IMR-90 (cell line): ENCODE data around the gene LRSAM1. TPM values are rescaled to one million over a fixed set of nuclear protein-coding genes. Genes with fewer than 3 reads are reported as not detected.

ENCODE experiments used
- ATAC-seq: fragments of 200-7000 bp; cut with Tn5 transposase; 2 replicates; pipeline ENCODE4 v1.9.1; 2020; ENCODE audit warnings: low read depth, mild to moderate bottlenecking, moderate library complexity
- BruUV-seq: library from RNA; stranded (reverse); fragments of 400-500 nt; replicated peaks from 2 replicates; lab custom pipeline; 2021; lab: Mats Ljungman, UMichigan
- CTCF ChIA-PET: fragments of 300-600 bp; formaldehyde crosslinking; extraction: SDS; loops from one replicate; lab custom pipeline; 2021; ENCODE audit warnings: antibody characterized with exemption; lab: Yijun Ruan, JAX
- POLR2A ChIA-PET: fragments of 300-600 bp; sonication (Branson Sonifier 250); formaldehyde crosslinking; loops from one replicate; lab custom pipeline; 2022; ENCODE audit warnings: antibody characterized with exemption; ENCODE audit not compliant: unreplicated experiment; lab: Charles Lee
- DNase-seq: peaks from one replicate; pipeline ENCODE4 v3.0.0; 2013
- H2AFZ ChIP-seq: replicated peaks from 2 replicates; pipeline ENCODE3; 2013; ENCODE audit warnings: low read length, mild to moderate bottlenecking; ENCODE audit not compliant: poor library complexity
- H2AK5ac ChIP-seq: 2 replicates; pipeline ENCODE4 v1.6.1; 2013; ENCODE audit warnings: low read depth, low read length, inconsistent platforms
- H2AK9ac ChIP-seq: replicated peaks from 2 replicates; pipeline ENCODE3; 2013; ENCODE audit warnings: mild to moderate bottlenecking, low read depth, low read length, moderate library complexity; ENCODE audit not compliant: poor library complexity
- H2BK120ac ChIP-seq: 2 replicates; pipeline ENCODE4 v1.6.1; 2013; ENCODE audit warnings: low read depth, low read length, inconsistent platforms
- H2BK15ac ChIP-seq: 3 replicates; pipeline ENCODE4 v1.6.1; 2013; ENCODE audit warnings: low read depth, low read length, inconsistent platforms
- H2BK20ac ChIP-seq: 2 replicates; pipeline ENCODE4 v1.6.1; 2013; ENCODE audit warnings: low read depth, mild to moderate bottlenecking, inconsistent platforms, low read length, moderate library complexity
- H2BK5ac ChIP-seq: 2 replicates; pipeline ENCODE4 v1.6.1; 2013; ENCODE audit warnings: mild to moderate bottlenecking, low read depth, low read length, inconsistent platforms; ENCODE audit not compliant: poor library complexity, severe bottlenecking
- H3K14ac ChIP-seq: replicated peaks from 2 replicates; pipeline ENCODE4 v1.6.1; 2013; ENCODE audit warnings: low read depth, low read length, inconsistent platforms
- H3K18ac ChIP-seq: 2 replicates; pipeline ENCODE4 v1.6.1; 2013; ENCODE audit warnings: low read depth, low read length, control low read depth
- H3K23ac ChIP-seq: 2 replicates; pipeline ENCODE4 v1.6.1; 2013; ENCODE audit warnings: low read depth, low read length, inconsistent platforms
- H3K27ac ChIP-seq: 2 replicates; pipeline ENCODE4 v1.5.1; 2013; ENCODE audit warnings: mild to moderate bottlenecking, control low read depth, low read length; ENCODE audit not compliant: insufficient read depth
- H3K27me3 ChIP-seq: 2 replicates; pipeline ENCODE4 v1.6.1; 2013; ENCODE audit warnings: low read length; ENCODE audit not compliant: control insufficient read depth, insufficient read depth
- H3K36me3 ChIP-seq: 2 replicates; pipeline ENCODE4 v1.6.1; 2013; ENCODE audit warnings: low read length, mixed read lengths; ENCODE audit not compliant: control insufficient read depth, insufficient read depth
- H3K4ac ChIP-seq: 2 replicates; pipeline ENCODE4 v1.6.1; 2013; ENCODE audit warnings: low read depth, low read length, inconsistent platforms
- H3K4me1 ChIP-seq: 2 replicates; pipeline ENCODE4 v1.6.1; 2013; ENCODE audit warnings: low read length, mixed read lengths; ENCODE audit not compliant: control insufficient read depth, insufficient read depth
- H3K4me2 ChIP-seq: 2 replicates; pipeline ENCODE4 v1.6.1; 2013; ENCODE audit warnings: low read depth, mild to moderate bottlenecking, control low read depth, low read length, moderate library complexity
- H3K4me3 ChIP-seq: 2 replicates; pipeline ENCODE4 v1.5.1; 2013; ENCODE audit warnings: low read depth, mild to moderate bottlenecking, control low read depth, low read length, moderate library complexity; ENCODE audit not compliant: insufficient read depth
- H3K56ac ChIP-seq: 2 replicates; pipeline ENCODE4 v1.6.1; 2013; ENCODE audit warnings: low read length, inconsistent platforms; ENCODE audit not compliant: insufficient read depth; ENCODE audit errors: extremely low read depth
- H3K79me1 ChIP-seq, 2 experiments: 2 replicates each; pipeline ENCODE4 v1.6.1; 2013; ENCODE audit warnings: low read length in 2 of 2, inconsistent platforms in 1 of 2, low read depth in 1 of 2
- H3K9ac ChIP-seq: 2 replicates; pipeline ENCODE4 v1.6.1; 2013; ENCODE audit warnings: low read depth, low read length, control low read depth
- H3K9me1 ChIP-seq: 2 replicates; pipeline ENCODE4 v1.6.1; 2013; ENCODE audit warnings: low read length, inconsistent platforms; ENCODE audit not compliant: insufficient read depth
- H3K9me3 ChIP-seq: 2 replicates; pipeline ENCODE4 v1.6.1; 2013; ENCODE audit warnings: low read length; ENCODE audit not compliant: control insufficient read depth, insufficient read depth
- H4K20me1 ChIP-seq: 2 replicates; pipeline ENCODE4 v1.6.1; 2013; ENCODE audit warnings: low read length, inconsistent platforms; ENCODE audit not compliant: insufficient read depth
- H4K5ac ChIP-seq: 2 replicates; pipeline ENCODE4 v1.6.1; 2013; ENCODE audit warnings: mild to moderate bottlenecking, low read depth, low read length, control low read depth
- H4K8ac ChIP-seq, 2 experiments: 2 replicates each; pipeline ENCODE4 v1.6.1; 2013; ENCODE audit warnings: low read depth in 2 of 2, low read length in 2 of 2, control low read depth in 1 of 2, inconsistent platforms in 1 of 2
- H4K91ac ChIP-seq: 2 replicates; pipeline ENCODE4 v1.6.1; 2013; ENCODE audit warnings: low read depth, low read length, inconsistent platforms; ENCODE audit not compliant: insufficient read depth
- CTCF ChIP-seq: conservative IDR thresholded peaks from 2 replicates; pipeline ENCODE4 v1.5.1; 2012; ENCODE audit warnings: mild to moderate bottlenecking, low read depth, low read length, improper control_type of control experiment
- MXI1 ChIP-seq: IDR thresholded peaks from 2 replicates; pipeline ENCODE4 v1.6.1; 2012; ENCODE audit warnings: low read depth, mild to moderate bottlenecking, low read length, moderate library complexity, borderline replicate concordance
- WGBS, 2 experiments: methylation state at CpG; one replicate each; pipeline versions ENCODE4 v1.1.5 to v1.1.7; 2013; ENCODE audit warnings: missing lambda C conversion rate in 2 of 2; ENCODE audit not compliant: insufficient read length in 1 of 2; ENCODE audit errors: extremely low coverage in 2 of 2; 5-methylcytosine and 5-hydroxymethylcytosine counted together
- dilution Hi-C: fragments of 300-500 bp; cut with HindIII; formaldehyde crosslinking; loops from one replicate; pipeline ENCODE4 v1.14.3; 2018; ENCODE audit warnings: low sequenced_read_pairs; ENCODE audit not compliant: unreplicated experiment
- in situ Hi-C: fragments of 300-500 bp; cut with MboI; formaldehyde crosslinking; loops from 3 replicates; pipeline ENCODE4 v1.14.3; 2019; ENCODE audit warnings: low sequenced_read_pairs, inconsistent platforms, mixed read lengths
- intact Hi-C: fragments of 100-400 bp; cut with micrococcal nuclease; formaldehyde crosslinking; loops from 2 replicates; pipeline ENCODE4 v1.10.0; 2022
- polyA plus RNA-seq, 3 experiments: library from polyadenylated mRNA; depleted of rRNA; stranded (reverse); fragments of >200 nt; gene quantifications; 2 replicates each; pipeline ENCODE4 v1.2.3, GENCODE V29; 2012; ENCODE audit warnings: low replicate concordance in 1 of 3
- total RNA-seq: library from RNA; depleted of rRNA; stranded (reverse); fragments of >200 nt; gene quantifications from 2 replicates; pipeline ENCODE4 v1.2.3, GENCODE V29; 2012

The LRSAM1 gene
- total and polyA plus RNA-seq, 2 of the 4 experiments (the other 2 are of a cell fraction), result 3.0 to 9.3 TPM

- Histone ChIP-seq H4K8ac (no peak overlapping the region), H2AFZ (no peak overlapping the region), H2AK5ac (no peak overlapping the region), H3K56ac (no peak overlapping the region), H2BK120ac (no peak overlapping the region), H3K9me1 (peaks cover 7% of the 10 kb centered on the region; the same call in 1 of the 2 replicates), H2BK5ac (no peak overlapping the region), H3K36me3 (peaks cover 56% of the 10 kb centered on the region), H4K20me1 (peaks cover 7% of the 10 kb centered on the region), H3K18ac (no peak overlapping the region), H3K27me3 (no peaks in the 10 kb centered on the region), H3K9ac (no peak overlapping the region), H2AK9ac (no peak overlapping the region), H3K4me1 (peaks cover 14% of the 10 kb centered on the region), H3K23ac (peak overlapping the region; percentile 7; the same call in 1 of the 2 replicates), H3K9me3 (no peaks in the 10 kb centered on the region), H3K4me2 (no peak overlapping the region), H2BK20ac (no peak overlapping the region), H4K5ac (no peak overlapping the region), H3K79me1 (peaks cover 2 to 28% of the 10 kb centered on the region in 2 experiments; a peak in 1 of 4 replicates), H3K14ac (no peak overlapping the region), H3K4me3 (no peak overlapping the region), H2BK15ac (no peak overlapping the region), H3K27ac (no peak overlapping the region), H4K91ac (no peak overlapping the region), H3K4ac (no peak overlapping the region)
- in situ Hi-C loops (no loop called here), intact Hi-C loops (no loop called here), dilution Hi-C loops (no loop called here)
- DNase-seq, result no peak
- TF ChIP-seq MXI1, result no peak
- no peak for TF ChIP-seq CTCF
- WGBS, 2 experiments, result 83% methylated on average over 12 of the region's 22 CpGs; no CpG with 5 or more reads in 1 of the 2 experiments
- POLR2A ChIA-PET, result no interaction called here
- CTCF ChIA-PET, result no interaction called here
- ATAC-seq, result no peak
- no TSS peak for BruUV-seq
These were observed 42.4 kb downstream of the LRSAM1 start for GRCh38 chr9:127493592-127494303.
